DND-41 (cell line): ENCODE data around the gene HEBP1.

Experiments
- ATAC-seq: fragments of 200-7000 bp; cut with Tn5 transposase; 3 replicates; pipeline ENCODE4 v1.9.1; 2021; ENCODE audit warnings: low read depth; ENCODE audit not compliant: insufficient read depth
- DNase-seq: peaks from one replicate; pipeline ENCODE4 v3.0.0-alpha.2; 2020
- H2AFZ ChIP-seq: 2 replicates; pipeline ENCODE4 v1.6.0; 2012; ENCODE audit warnings: low read depth, low read length
- H3K27ac ChIP-seq: 2 replicates; pipeline ENCODE4 v1.5.1; 2012; ENCODE audit warnings: low read length, inconsistent platforms
- H3K27me3 ChIP-seq: fragments of 200-600 bp; sonication (generic); 2 replicates; pipeline ENCODE4 v1.6.0; 2012; ENCODE audit warnings: low read length, mild to moderate bottlenecking, inconsistent platforms; ENCODE audit not compliant: insufficient read depth, poor library complexity
- H3K36me3 ChIP-seq: 2 replicates; pipeline ENCODE4 v1.5.1; 2012; ENCODE audit warnings: low read length, inconsistent platforms; ENCODE audit not compliant: insufficient read depth
- H3K4me1 ChIP-seq: 2 replicates; pipeline ENCODE4 v1.5.1; 2012; ENCODE audit warnings: mild to moderate bottlenecking, low read length; ENCODE audit not compliant: insufficient read depth
- H3K4me2 ChIP-seq: 2 replicates; pipeline ENCODE4 v1.6.0; 2012; ENCODE audit warnings: mild to moderate bottlenecking, moderate library complexity, low read length, inconsistent platforms; ENCODE audit not compliant: insufficient read depth
- H3K4me3 ChIP-seq, 2 experiments: fragments of 200-600 bp in 1 of 2; shearing (Covaris generic) in 1 of 2; 2 replicates each; pipeline ENCODE4 v1.5.1; 2012 to 2016; ENCODE audit warnings: inconsistent platforms in 2 of 2, low read length in 2 of 2, mild to moderate bottlenecking in 2 of 2, low read depth in 1 of 2, moderate library complexity in 1 of 2
- H3K79me2 ChIP-seq: 2 replicates; pipeline ENCODE4 v1.6.0; 2012; ENCODE audit warnings: low read length, inconsistent platforms; ENCODE audit not compliant: insufficient read depth
- H3K9ac ChIP-seq: 2 replicates; pipeline ENCODE4 v1.6.0; 2012; ENCODE audit warnings: low read depth, mild to moderate bottlenecking, inconsistent platforms, low read length, moderate library complexity
- H3K9me3 ChIP-seq: 2 replicates; pipeline ENCODE4 v1.5.1; 2012; ENCODE audit warnings: low read length, moderate library complexity, mild to moderate bottlenecking, inconsistent platforms; ENCODE audit not compliant: insufficient read depth, severe bottlenecking
- H4K20me1 ChIP-seq: 2 replicates; pipeline ENCODE4 v1.6.0; 2012; ENCODE audit warnings: low read length; ENCODE audit not compliant: insufficient read depth
- EZH2 ChIP-seq: IDR thresholded peaks from 3 replicates; pipeline ENCODE4 v1.6.1; 2012; ENCODE audit warnings: borderline replicate concordance, low read depth, mild to moderate bottlenecking, moderate library complexity, low read length, inconsistent platforms; ENCODE audit not compliant: severe bottlenecking
- TF ChIP-seq, protein P1 (sequence below): IDR thresholded peaks from 2 replicates; pipeline ENCODE4 v1.5.1; 2012; ENCODE audit warnings: borderline replicate concordance, low read length, moderate library complexity, mild to moderate bottlenecking; ENCODE audit not compliant: poor library complexity, severe bottlenecking; ENCODE audit errors: extremely low read depth

The HEBP1 gene

DNA sequence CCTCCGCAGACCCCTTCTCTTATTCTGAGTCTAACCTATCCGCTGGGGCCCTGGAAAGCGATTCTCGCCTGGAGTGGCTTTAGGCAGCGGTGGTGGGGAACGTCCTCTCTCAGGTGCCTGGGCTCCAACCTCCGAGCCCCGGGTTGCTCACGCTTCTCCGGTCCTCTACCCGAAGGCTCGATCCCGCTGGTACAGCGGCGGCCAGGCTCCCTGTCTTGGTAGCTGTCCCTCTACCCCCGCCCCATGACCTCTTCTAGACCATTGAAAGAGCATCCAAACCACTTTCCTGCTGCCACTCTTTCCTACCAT is 505 bp upstream of the HEBP1 start:
- Histone ChIP-seq H3K4me1 (no peaks in the 10 kb centered on the region), H2AFZ (no peak overlapping the region), H3K4me3 (no peak overlapping the region)

DNA sequence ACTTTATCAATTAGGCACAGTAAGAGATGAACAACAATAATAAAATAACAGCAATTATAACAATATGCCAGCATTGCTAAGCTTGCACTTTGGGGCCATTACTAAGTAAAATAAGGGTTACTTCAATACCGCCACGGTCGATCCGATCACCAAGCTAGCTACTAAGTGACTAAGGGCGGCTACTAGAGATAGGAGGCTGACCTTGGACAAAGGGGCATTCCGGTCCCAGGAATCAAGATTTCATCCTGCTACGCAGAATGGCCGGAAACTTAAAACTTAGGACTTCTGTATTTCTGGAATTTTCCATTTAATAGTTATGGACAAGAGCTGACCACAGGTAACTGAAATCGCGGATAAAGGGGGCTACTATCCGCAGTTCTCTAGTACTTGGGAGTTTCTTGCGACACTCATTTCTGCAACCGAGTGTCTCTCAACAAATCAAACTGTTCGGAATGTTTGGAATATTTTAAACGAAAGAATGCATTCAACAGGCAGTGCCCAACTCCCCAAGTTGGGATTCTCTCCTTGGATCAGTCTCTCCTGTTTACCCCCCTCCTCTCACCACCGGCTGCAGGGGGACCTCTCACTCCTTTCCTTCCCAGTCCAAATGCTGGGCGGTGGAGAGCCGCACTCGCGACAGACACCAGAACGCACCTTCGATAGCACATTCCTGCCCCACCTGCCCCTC is 650 bp downstream of the HEBP1 start:
- Histone ChIP-seq H3K4me2 (no peak overlapping the region), H3K9me3 (no peaks in the 10 kb centered on the region), H4K20me1 (no peaks in the 10 kb centered on the region), H3K36me3 (no peaks in the 10 kb centered on the region), H3K27me3 (peaks cover 5% of the 10 kb centered on the region), H3K27ac (no peak overlapping the region), H3K4me1 (no peaks in the 10 kb centered on the region), H3K4me3 (no peak overlapping the region), H3K79me2 (no peaks in the 10 kb centered on the region), H2AFZ (no peak overlapping the region), H3K9ac (no peak overlapping the region)
- ATAC-seq (no peak), DNase-seq (no peak)
- TF ChIP-seq EZH2: no peak
- TF ChIP-seq, protein P1, sequence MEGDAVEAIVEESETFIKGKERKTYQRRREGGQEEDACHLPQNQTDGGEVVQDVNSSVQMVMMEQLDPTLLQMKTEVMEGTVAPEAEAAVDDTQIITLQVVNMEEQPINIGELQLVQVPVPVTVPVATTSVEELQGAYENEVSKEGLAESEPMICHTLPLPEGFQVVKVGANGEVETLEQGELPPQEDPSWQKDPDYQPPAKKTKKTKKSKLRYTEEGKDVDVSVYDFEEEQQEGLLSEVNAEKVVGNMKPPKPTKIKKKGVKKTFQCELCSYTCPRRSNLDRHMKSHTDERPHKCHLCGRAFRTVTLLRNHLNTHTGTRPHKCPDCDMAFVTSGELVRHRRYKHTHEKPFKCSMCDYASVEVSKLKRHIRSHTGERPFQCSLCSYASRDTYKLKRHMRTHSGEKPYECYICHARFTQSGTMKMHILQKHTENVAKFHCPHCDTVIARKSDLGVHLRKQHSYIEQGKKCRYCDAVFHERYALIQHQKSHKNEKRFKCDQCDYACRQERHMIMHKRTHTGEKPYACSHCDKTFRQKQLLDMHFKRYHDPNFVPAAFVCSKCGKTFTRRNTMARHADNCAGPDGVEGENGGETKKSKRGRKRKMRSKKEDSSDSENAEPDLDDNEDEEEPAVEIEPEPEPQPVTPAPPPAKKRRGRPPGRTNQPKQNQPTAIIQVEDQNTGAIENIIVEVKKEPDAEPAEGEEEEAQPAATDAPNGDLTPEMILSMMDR: no peak

More for the DNA sequence above, 505 bp upstream of the HEBP1 start:
- H3K27me3 ChIP-seq: peaks cover 2% of the 10 kb centered on the region
- no peaks in the 10 kb centered on the region for H4K20me1 ChIP-seq
- no peak overlapping the region for H3K4me2 ChIP-seq
- H3K36me3 ChIP-seq: no peaks in the 10 kb centered on the region
- H3K79me2 ChIP-seq: no peaks in the 10 kb centered on the region
- no peaks in the 10 kb centered on the region for H3K9me3 ChIP-seq
- no peak overlapping the region for H3K27ac ChIP-seq
- H3K9ac ChIP-seq: no peak overlapping the region
- no peak for TF ChIP-seq EZH2
- TF ChIP-seq, protein P1: no peak
- ATAC-seq: no peak
- no peak for DNase-seq

DNA sequence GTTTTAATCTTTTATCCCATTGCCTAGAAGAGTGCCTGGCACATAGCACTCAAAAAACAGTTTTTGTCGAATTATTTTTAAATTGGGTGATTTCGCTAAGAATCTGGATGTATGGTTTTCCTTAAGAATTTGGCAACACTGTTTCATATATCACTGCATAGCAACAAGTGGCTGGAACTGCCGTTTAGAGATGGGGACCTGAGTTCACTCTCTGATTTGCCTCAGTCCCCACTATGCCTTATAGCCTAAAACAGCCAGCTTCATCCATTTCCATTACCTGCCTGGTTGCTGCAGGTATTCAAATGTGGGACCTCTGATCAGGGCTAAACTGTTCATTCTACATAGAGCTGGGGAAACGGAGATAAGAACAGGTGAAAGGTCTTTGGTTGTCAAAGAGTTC is 1.8 kb downstream of the HEBP1 start:
- H3K36me3 ChIP-seq: no peaks in the 10 kb centered on the region
- no peak overlapping the region for H3K9ac ChIP-seq
- no peaks in the 10 kb centered on the region for H3K79me2 ChIP-seq
- H3K9me3 ChIP-seq: no peaks in the 10 kb centered on the region
- H3K4me3 ChIP-seq: no peak overlapping the region
- H4K20me1 ChIP-seq: no peaks in the 10 kb centered on the region
- no peak overlapping the region for H2AFZ ChIP-seq
- TF ChIP-seq EZH2: no peak
- TF ChIP-seq, protein P1: no peak
- peaks cover 9% of the 10 kb centered on the region for H3K27me3 ChIP-seq
- no peaks in the 10 kb centered on the region for H3K4me1 ChIP-seq
- ATAC-seq (no peak), DNase-seq (no peak)
- no peak overlapping the region for H3K27ac ChIP-seq
- H3K4me2 ChIP-seq: no peak overlapping the region
